ENCODE measurements around the gene CA9.

The CA9 gene

DNA sequence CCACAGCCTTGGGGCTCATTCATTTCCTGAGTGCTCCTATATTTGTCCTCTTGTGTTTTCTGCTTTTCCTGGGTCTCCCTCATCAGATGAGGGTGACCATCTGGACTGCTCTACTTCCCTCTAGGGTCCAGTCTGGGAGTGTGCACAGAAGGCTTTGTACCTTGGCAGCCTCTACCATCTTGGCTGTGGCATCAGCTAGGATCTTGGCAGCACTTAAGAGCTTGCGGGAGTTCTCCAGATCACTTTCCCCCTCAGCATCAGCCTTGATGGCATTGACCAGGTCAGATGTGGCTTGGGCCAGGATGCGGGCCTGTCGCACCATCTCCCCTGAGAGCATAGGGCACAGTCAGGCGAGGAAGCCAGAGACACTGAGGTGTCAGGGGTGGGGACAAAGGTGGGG is 42.5 kb downstream of the CA9 start:
- ChIA-PET CTCF (no interaction called here), POLR2A (no interaction called here)
- no peak for TF ChIP-seq TARDBP (IDR thresholded peaks at IDR 0.05)
- TF ChIP-seq FOXM1 (IDR thresholded peaks at IDR 0.05; ENCODE audit: borderline replicate concordance), result no peak
- no peak for TF ChIP-seq HDGF (IDR thresholded peaks at IDR 0.05; ENCODE audit: borderline replicate concordance)
- no peak for TF ChIP-seq BHLHE40 (IDR thresholded peaks at IDR 0.05; ENCODE audit: borderline replicate concordance)
- no peak for TF ChIP-seq LEF1 (IDR thresholded peaks at IDR 0.05; ENCODE audit: borderline replicate concordance)
- no peak for TF ChIP-seq ZNF384 (IDR thresholded peaks at IDR 0.05)
- no peak for TF ChIP-seq ELF4 (IDR thresholded peaks at IDR 0.05)
- no peak for TF ChIP-seq CTBP1 (IDR thresholded peaks at IDR 0.05; ENCODE audit: borderline replicate concordance)
- no peak for TF ChIP-seq FOXK2 (IDR thresholded peaks at IDR 0.05)
- no peak for TF ChIP-seq SUZ12 (IDR thresholded peaks at IDR 0.05)
- TF ChIP-seq SP1 (IDR thresholded peaks at IDR 0.05), result no peak
- no peak for TF ChIP-seq L3MBTL2 (conservative IDR thresholded peaks at IDR 0.05)
- no peak for TF ChIP-seq NFRKB (IDR thresholded peaks at IDR 0.05)
- TF ChIP-seq, protein P1, sequence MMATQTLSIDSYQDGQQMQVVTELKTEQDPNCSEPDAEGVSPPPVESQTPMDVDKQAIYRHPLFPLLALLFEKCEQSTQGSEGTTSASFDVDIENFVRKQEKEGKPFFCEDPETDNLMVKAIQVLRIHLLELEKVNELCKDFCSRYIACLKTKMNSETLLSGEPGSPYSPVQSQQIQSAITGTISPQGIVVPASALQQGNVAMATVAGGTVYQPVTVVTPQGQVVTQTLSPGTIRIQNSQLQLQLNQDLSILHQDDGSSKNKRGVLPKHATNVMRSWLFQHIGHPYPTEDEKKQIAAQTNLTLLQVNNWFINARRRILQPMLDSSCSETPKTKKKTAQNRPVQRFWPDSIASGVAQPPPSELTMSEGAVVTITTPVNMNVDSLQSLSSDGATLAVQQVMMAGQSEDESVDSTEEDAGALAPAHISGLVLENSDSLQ (IDR thresholded peaks at IDR 0.05), result no peak
- no peak for DNase-seq (ENCODE audit: extremely low spot score)

DNA sequence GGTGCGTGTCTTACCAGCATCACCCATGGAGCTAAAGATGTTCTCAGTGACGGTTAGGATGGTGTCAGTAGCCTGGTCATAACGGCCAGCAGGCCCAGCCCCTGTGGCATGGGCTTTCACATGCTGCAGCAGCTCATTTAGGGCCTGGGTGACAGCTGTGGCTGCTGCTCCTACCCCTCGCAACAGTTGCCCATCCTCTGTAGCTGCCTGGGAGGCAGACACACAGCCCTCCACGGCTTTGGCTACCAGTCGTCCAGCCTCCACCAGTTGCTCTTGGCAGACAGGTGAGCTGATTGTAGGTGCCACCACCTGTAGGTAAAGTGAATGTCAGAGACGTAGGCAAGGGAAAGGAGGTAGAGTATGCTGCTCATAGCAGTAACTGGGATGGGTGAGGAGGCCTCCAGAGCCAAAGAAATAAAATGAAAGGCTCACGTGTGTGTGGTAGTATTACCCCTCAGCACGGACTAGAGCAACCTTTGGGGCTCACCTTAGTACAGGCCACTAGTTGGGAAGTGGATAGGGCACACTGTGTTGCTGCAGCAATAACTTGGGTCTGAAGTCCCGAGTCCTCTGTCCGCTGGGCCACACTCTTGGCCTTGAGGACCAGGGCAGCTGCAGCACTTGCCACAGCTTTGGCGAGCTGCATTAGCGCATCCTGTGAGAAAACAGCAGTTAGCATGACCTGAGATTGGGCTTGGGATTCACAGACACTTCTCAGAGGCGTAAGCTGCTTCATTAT is 43.6 kb downstream of the CA9 start:
- CTCF ChIA-PET, result no interaction called here
- POLR2A ChIA-PET, result no interaction called here
- no peak for DNase-seq (ENCODE audit: extremely low spot score)
- TF ChIP-seq CTBP1 (IDR thresholded peaks at IDR 0.05; ENCODE audit: borderline replicate concordance) (no peak), LEF1 (IDR thresholded peaks at IDR 0.05; ENCODE audit: borderline replicate concordance) (no peak), ARNT (IDR thresholded peaks at IDR 0.05) (no peak), L3MBTL2 (conservative IDR thresholded peaks at IDR 0.05) (no peak), FOXK2 (IDR thresholded peaks at IDR 0.05) (no peak), NFRKB (IDR thresholded peaks at IDR 0.05) (no peak), ELF4 (IDR thresholded peaks at IDR 0.05) (no peak), FOXA1 (IDR thresholded peaks at IDR 0.05) (no peak), TARDBP (IDR thresholded peaks at IDR 0.05) (no peak), SUZ12 (IDR thresholded peaks at IDR 0.05) (no peak)

DNA sequence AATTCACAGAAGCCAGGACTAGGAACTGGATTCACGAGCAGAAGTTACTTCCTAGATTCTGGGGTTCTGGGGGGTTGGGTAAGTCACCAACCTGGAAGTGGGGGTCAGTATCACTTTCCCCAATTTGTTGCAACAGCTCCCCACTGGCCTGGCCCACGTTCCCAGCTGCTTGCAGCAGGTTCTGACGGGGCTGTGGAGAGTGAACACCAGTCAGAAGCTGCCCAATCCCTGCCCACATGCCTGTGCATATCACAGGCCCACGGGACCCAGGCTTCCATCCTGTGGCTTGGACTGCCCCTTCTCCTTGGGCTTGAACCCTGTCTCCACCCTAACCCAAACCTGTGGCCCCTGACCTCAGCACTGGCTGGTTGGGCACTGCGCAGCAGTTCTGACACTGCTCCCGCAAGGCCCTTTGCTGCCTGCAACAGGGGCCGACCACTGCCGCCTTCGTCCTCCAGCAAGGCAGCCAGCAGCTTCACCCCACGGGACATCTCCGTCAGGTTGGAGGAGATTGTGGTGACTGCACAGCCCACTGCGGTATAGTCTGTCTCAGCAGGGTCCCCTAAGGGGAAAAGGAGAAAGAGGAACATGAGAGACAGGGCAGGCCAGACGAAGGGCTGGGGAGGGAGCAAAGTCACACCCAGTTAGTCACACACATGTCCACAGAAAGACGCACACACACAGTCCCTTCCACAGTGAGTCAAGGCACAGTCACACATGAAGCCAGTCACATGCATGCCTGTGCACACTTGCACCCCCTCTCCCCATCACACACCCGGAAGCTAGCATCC is 45.2 kb downstream of the CA9 start:
- TF ChIP-seq FOXM1 (IDR thresholded peaks at IDR 0.05; ENCODE audit: borderline replicate concordance) (no peak), NFRKB (IDR thresholded peaks at IDR 0.05) (no peak), ELF4 (IDR thresholded peaks at IDR 0.05) (no peak), TARDBP (IDR thresholded peaks at IDR 0.05) (no peak), SP1 (IDR thresholded peaks at IDR 0.05) (no peak), HDGF (IDR thresholded peaks at IDR 0.05; ENCODE audit: borderline replicate concordance) (no peak), L3MBTL2 (conservative IDR thresholded peaks at IDR 0.05) (no peak), BHLHE40 (IDR thresholded peaks at IDR 0.05; ENCODE audit: borderline replicate concordance) (no peak), ARNT (IDR thresholded peaks at IDR 0.05) (no peak), SUZ12 (IDR thresholded peaks at IDR 0.05) (no peak), FOXK2 (IDR thresholded peaks at IDR 0.05) (no peak), LEF1 (IDR thresholded peaks at IDR 0.05; ENCODE audit: borderline replicate concordance) (no peak)
- TF ChIP-seq, protein P1 (IDR thresholded peaks at IDR 0.05), result no peak
- POLR2A ChIA-PET, result no interaction called here
- CTCF ChIA-PET, result no interaction called here
- DNase-seq (ENCODE audit: extremely low spot score), result no peak

DNA sequence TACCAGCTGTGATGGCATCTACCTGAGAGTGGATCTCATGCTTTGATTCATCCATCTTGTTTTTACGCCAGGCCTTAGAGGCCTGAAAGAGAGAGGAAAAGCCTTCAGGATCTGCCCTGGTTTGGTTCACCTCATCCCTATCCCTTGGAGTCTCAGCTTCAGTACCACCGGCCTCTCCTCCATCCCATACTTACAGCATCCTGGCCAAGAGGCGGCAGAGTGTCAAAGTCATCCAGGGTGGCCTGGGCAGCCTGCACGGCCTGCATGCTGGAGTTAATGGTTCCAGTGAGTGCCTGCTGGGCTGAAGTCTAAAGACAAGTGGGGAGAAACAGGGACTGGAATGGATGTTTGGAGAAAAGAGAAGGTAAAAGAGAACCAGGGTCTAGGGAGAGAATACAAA is 45.8 kb downstream of the CA9 start:
- no peak for DNase-seq (ENCODE audit: extremely low spot score)
- ChIA-PET CTCF (no interaction called here), POLR2A (no interaction called here)
- TF ChIP-seq FOXA1 (IDR thresholded peaks at IDR 0.05) (no peak), TARDBP (IDR thresholded peaks at IDR 0.05) (no peak), L3MBTL2 (conservative IDR thresholded peaks at IDR 0.05) (no peak), NFRKB (IDR thresholded peaks at IDR 0.05) (no peak), SUZ12 (IDR thresholded peaks at IDR 0.05) (no peak), ARNT (IDR thresholded peaks at IDR 0.05) (no peak), ELF4 (IDR thresholded peaks at IDR 0.05) (no peak), HDGF (IDR thresholded peaks at IDR 0.05; ENCODE audit: borderline replicate concordance) (no peak), FOXK2 (IDR thresholded peaks at IDR 0.05) (no peak), LEF1 (IDR thresholded peaks at IDR 0.05; ENCODE audit: borderline replicate concordance) (no peak), FOXM1 (IDR thresholded peaks at IDR 0.05; ENCODE audit: borderline replicate concordance) (no peak), ZNF384 (IDR thresholded peaks at IDR 0.05) (no peak), BHLHE40 (IDR thresholded peaks at IDR 0.05; ENCODE audit: borderline replicate concordance) (no peak), SP1 (IDR thresholded peaks at IDR 0.05) (no peak)
- TF ChIP-seq, protein P1 (IDR thresholded peaks at IDR 0.05), result no peak

DNA sequence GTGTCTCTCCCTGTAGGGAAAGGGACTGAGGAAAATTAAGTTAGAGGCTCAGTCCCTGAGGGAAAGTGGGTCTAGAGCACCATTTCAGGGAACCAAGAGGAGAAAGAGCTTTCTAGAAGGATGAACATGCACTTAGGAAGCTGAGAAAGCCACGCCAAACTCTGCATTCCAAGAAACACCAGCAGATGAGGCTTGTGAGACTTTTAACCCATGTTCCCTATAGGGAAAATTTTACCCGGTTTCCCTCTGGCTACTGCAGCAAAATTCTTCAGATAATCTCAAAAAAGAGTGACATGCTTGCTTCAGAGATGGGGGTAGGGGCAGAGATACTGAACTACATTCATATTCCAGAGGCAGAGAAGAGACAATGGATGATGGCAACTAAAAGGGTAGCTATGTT is 49.7 kb downstream of the CA9 start:
- ChIA-PET POLR2A (no interaction called here), CTCF (no interaction called here)

DNA sequence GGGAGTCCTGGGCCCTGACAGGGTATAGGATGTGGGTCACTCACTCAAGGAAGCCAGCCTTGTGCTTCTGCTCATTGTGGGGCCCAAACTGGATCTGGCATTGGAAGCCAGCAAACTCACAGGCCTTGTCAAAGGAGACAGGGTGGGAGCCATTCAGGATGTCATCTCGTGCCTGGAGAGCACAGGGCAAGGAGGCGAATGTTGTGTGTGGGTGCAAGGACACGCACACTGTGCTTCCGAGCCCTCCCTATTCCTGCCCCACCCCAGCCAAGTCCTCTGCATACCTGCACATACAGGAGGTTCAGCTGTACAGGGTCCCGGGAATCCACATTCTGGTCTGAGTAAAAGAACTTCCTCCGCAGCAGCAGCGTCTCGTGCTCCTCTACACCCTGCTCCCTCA is 50.2 kb downstream of the CA9 start:
- CTCF ChIA-PET, result no interaction called here
- POLR2A ChIA-PET, result no interaction called here
- no peak for DNase-seq (ENCODE audit: extremely low spot score)
- no peak for TF ChIP-seq HDGF (IDR thresholded peaks at IDR 0.05; ENCODE audit: borderline replicate concordance)
- TF ChIP-seq TARDBP (IDR thresholded peaks at IDR 0.05), result no peak
- TF ChIP-seq CTBP1 (IDR thresholded peaks at IDR 0.05; ENCODE audit: borderline replicate concordance), result no peak
- no peak for TF ChIP-seq LEF1 (IDR thresholded peaks at IDR 0.05; ENCODE audit: borderline replicate concordance)
- TF ChIP-seq NFRKB (IDR thresholded peaks at IDR 0.05), result no peak
- TF ChIP-seq, protein P1 (IDR thresholded peaks at IDR 0.05), result no peak
- TF ChIP-seq FOXM1 (IDR thresholded peaks at IDR 0.05; ENCODE audit: borderline replicate concordance), result no peak
- TF ChIP-seq ELF4 (IDR thresholded peaks at IDR 0.05), result no peak
- TF ChIP-seq SUZ12 (IDR thresholded peaks at IDR 0.05), result no peak
- no peak for TF ChIP-seq L3MBTL2 (conservative IDR thresholded peaks at IDR 0.05)
- no peak for TF ChIP-seq ARNT (IDR thresholded peaks at IDR 0.05)
- no peak for TF ChIP-seq FOXK2 (IDR thresholded peaks at IDR 0.05)
- no peak for TF ChIP-seq FOXA1 (IDR thresholded peaks at IDR 0.05)
- no peak for TF ChIP-seq ZNF384 (IDR thresholded peaks at IDR 0.05)
- TF ChIP-seq SP1 (IDR thresholded peaks at IDR 0.05), result no peak
- no peak for TF ChIP-seq BHLHE40 (IDR thresholded peaks at IDR 0.05; ENCODE audit: borderline replicate concordance)

More for the DNA sequence above, 49.7 kb downstream of the CA9 start:
- DNase-seq (ENCODE audit: extremely low spot score), result no peak
- TF ChIP-seq ELF4 (IDR thresholded peaks at IDR 0.05), result no peak
- TF ChIP-seq FOXM1 (IDR thresholded peaks at IDR 0.05; ENCODE audit: borderline replicate concordance), result no peak
- no peak for TF ChIP-seq SP1 (IDR thresholded peaks at IDR 0.05)
- TF ChIP-seq CTBP1 (IDR thresholded peaks at IDR 0.05; ENCODE audit: borderline replicate concordance), result no peak
